Fibroblast of lung (primary cell): ENCODE measurements around the gene SRP19.

Source experiments
- CTCF ChIP-seq, 2 donors: IDR thresholded peaks in 1 of 2; conservative IDR thresholded peaks in 1 of 2; 1 replicate in 1 of 2; 2 replicates in 1 of 2; pipeline ENCODE4 v1.5.1; 2011 to 2012; ENCODE audit warnings: low read length in 2 of 2, control low read depth in 1 of 2, inconsistent platforms in 1 of 2, low read depth in 1 of 2, mild to moderate bottlenecking in 1 of 2
- EZH2 ChIP-seq: IDR thresholded peaks from 2 replicates; pipeline ENCODE4 v1.5.1; 2012; ENCODE audit warnings: low read length, control low read depth, mild to moderate bottlenecking; ENCODE audit errors: missing control alignments

DNA sequence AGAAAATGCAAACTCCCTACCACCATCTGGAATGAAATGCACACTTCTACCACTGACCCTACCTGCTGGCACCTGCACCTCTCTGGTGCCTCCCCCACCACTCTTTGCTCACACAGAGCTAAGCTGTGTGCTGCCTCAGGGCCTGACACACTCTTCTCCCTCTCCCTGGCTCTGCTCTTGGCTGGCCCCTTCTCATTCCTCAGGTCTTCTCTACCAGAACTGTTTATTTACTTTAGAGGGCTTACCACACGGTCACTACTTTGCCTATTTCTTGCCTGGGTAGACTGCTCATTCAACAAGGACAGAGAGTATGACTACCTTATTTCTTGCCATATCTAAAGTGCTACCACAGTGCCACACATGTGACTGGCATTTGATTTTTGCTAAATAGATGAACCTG, 57.6 kb downstream of the SRP19 start:
- TF ChIP-seq CTCF (conservative IDR thresholded peaks at IDR 0.05 in 1 of 2, IDR thresholded peaks at IDR 0.05 in 1 of 2; ENCODE audit: low read depth in 1 of 2, low read length in 2 of 2) (no peak), EZH2 (no peak)
